OCI-M1 (cell line): Measurements from ENCODE around the gene REV1.

Experiments
- DNase-seq: peaks from one replicate; lab custom pipeline; 2025; lab: John Stamatoyannopoulos, UW

REV1 gene

DNA sequence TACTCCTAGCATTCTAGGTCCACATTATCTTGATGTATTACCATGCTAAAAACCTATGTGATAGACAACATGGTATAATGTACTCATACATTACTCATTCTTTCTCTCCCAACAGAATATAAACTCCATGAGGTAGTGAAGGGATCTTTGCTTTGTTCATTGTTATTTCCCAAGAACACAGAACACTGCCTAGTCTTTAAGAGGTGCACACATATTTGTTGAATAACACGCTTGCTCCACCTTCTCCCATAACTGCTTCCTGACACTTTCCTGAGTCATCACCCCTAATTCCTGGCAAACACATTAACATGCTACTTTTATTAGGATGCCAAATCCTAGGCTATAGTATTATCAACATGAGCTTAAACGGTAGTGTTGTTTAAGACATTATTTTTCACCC is 41.3 kb downstream of the REV1 start:
- DNase-seq: no peak

DNA sequence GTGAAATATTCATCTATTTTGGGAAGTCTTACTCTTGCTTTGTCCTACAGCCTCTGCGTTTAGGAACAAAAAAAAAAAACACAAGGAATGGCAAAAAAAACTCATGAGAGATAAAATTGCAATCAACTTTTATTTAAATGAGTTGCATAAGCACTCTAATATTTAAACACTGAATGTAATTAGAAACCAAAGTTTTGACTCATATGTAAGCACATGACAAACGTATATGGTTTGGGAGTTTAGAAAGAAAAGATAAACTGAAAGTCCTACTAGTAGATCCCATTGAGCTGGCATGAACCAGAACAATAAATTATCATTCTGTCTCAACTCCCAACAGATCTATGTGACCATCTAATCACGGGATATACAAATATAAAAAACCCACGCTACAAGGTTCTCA is 44.8 kb downstream of the REV1 start:
- DNase-seq: no peak

DNA sequence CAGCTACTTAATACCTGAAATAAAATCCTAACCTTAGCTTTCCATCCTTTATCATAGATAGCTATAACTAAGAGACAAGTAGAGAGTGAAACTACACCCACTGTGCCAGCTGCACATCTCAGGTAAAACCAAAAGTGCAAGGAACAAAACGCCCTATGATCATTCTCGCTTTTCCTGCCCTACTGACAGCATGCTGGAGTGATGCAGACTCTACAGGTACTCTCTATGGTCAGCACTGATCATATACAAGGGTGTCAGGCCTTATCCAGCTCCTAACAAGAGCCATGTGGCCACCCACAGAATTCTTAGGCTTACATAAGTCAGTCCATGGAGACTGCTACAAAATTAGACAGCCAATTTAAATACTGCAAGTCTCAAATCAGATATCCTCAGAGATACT is 45.6 kb downstream of the REV1 start:
- DNase-seq: no peak

DNA sequence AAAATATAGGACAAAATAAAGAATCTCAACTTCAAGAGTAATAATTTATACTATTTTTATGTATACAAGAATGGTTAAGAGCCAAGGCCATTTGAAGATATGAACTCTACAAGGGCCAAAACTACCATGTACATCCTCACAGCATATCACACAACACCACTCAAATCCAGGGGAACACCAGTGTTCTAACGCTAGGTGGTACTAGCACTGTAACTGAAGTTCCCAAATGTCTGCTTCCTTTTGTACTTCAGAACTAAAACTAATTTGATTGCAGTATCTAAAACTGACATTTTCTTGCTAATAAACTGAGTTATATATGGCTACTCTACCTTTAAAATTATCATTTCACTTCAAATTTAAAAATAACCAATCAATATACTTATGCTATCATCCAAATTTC is 47.0 kb downstream of the REV1 start:
- peak; percentile 68 for DNase-seq

DNA sequence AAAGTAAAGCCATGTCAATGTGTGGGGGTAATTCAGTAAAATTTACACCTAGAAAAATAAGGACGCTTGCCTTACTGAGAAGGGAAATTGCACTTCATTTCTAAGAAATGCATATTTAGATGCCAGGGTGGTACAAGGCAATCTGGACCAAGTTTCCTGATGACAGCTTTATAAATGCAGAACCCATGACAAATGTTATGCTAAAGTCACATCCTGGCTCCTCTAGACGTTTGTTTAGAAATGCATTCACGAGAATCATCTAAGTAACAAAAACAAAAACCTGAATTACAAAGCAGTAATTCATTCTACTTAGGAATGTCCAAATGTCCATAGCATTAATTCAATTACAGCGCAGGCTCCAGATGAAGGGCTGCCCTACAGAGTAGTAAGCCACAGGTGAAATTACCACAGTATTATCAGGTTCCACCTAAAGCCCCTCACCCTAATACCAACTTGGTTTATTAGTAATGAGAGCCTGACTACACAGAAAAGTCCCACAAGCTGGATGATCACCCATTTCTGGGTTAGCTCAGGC is 49.8 kb downstream of the REV1 start:
- DNase-seq: no peak

DNA sequence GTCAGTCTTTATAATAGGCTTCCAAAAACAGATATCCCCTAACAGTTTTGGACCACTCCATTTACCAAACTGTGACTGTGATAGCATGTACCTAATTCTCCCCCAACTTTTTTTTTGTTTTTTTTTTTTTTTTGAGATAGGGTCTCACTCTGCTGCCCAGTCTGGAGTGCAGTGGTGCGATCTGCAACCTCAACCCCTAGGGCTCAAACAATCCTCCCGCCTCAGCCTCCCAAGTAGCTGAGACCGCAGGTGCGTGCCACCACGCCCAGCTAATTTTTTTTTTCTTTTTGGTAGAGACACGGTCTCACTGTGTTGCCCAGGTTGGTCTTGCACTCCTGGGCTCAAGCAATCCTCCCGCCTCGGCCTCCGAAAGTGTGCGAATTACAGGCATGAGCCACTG is 52.9 kb downstream of the REV1 start:
- no peak for DNase-seq

DNA sequence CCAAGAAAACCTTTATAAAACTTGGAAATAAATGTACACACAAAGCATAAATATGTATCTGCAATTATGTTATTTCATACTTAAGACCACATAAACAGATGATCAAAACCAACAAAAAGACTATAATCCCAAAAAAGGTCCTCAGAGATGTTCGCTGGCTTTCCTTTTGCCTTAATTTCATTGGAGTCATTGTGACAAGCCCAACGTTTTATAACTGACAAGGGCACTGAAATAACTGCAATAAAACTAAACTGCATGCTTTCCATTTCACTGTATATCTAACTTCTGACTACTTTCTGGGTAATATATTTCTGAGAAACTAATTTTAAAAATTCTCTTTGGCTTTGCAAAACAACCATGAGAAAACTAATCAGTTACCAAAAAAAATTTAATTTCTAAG is 56.5 kb downstream of the REV1 start:
- no peak for DNase-seq

DNA sequence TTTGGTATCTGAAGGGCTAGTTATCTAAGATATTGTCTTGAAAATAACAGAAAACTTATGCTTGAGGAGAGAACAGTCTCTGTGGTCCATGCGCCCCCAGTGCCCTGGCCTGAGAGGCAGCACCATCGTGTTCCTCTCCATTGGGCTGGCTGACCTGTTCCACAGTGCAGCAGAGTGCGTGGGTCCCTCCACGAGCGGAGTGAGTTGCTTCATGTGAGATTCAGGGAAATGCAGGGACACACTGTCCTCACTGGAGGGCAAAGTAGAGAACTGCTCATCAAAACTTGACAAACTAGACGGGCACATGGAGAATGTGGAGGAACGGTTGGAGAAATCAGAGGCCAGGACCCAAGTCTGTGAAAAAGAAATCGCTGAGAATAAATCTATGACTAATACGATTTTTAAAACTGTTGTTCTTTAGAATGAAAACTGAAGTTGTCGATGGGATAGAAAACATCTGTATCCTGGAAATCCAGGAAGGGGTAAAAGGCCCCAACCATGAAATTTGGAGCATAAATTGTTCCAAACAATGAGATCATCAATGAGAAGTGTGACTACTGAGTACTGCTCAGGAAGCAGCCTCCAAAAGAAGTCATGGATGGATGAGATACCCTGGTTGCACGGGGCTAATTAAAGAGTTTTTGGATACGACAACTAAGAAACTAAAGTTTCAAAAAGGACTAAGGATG is 58.1 kb downstream of the REV1 start:
- DNase-seq: no peak

DNA sequence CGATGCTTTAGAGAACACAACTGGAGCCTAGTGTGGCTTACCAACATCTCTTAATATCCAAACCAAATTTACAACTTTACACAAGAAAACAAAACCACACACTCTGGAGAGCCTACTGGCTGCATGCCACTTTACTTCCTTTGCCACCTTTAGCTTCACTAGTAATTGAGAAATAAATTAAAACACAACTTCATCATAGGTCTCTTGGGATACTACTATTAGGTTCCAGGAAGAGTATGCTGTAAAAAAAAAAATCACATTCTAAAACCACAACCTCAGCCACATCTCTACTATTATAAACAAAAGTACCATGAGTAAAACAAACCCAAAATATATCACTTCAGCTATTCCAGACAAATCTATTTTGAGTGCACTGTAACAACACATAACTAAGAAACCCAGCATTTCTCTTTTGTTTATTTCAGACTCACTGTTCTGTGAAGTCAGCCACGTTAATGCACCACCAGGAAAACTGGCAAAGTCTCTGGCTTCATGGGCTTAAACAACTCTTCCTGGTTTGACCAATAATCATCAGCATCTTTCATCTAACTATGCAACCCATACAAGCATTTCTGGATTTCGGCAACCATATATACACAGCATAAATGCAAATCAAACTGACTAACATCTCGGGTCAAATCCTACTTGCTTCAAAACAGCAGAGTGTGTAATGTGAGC is 59.1 kb downstream of the REV1 start:
- DNase-seq: no peak

DNA sequence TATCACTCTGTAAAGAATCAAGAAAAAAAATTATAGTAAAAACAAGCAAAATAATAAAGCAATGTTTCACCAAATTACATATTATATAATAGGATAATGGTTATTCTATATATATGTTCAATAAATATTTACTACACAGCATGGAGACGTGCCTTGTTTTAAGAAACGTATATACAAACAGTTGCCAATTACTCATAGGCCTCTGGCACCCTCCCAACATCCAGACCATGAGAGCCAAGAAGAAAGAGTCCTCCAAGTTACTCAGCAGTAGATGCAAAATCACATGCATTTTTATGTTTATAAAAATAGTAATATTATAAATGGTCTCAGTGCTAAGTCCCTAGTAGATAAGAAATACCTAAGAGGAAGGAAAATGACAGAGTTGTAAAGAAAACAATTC is 64.8 kb downstream of the REV1 start:
- no peak for DNase-seq

DNA sequence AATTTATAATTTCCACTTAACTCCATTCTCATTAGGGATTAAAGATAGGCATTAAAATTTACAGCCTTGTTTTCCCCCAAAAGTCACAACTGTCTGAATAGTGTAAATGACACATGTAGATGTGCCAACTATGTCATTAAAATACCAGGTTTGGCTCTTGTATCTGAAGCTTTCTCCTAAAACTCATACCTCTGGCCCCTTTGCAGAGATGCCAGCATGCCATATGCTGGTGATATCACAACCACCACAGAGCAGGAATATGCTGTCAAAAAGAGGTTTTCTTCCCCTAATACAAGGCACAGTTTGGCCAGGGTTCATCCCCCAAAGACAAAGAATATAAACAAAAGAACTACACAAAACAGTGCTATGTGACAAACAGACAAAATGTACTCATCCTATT is 65.4 kb downstream of the REV1 start:
- DNase-seq: no peak

DNA sequence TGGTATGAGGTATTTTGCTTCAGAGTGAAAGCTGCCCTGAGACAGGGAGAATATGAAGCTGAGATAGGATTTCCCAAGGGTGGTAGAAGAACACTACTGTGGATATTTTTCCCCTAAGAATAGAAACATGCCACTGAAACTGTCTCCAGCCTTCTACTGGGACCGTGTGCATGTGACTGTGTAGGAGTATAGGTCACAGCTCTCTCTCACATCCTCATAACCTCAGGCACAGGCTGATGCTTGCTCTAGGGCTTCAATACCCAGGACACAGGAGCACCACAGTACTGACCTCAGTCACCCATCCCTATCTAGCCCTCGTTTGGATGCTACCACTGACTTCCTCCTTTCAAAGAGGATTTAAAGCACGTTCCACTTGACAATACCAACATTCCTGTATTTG is 67.2 kb downstream of the REV1 start:
- DNase-seq: no peak

DNA sequence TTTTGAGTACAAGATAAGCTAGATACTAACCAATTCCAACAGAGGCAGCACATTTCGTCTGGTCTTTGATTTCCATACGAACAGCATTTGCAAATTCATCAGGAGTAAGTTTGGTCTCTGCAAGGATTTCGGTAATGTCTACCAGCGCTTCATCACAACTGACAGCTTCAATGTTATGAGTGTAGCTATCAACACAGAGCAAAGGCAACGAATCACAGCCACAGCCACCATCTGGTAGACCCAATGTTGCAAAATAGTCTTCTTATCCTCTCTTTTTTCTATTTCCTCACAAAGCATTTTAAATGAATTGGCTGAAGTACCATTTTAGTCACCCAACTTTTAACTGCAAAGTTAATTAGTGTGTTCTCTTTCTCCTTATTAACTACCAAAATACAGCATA is 68.3 kb downstream of the REV1 start:
- DNase-seq: no peak

DNA sequence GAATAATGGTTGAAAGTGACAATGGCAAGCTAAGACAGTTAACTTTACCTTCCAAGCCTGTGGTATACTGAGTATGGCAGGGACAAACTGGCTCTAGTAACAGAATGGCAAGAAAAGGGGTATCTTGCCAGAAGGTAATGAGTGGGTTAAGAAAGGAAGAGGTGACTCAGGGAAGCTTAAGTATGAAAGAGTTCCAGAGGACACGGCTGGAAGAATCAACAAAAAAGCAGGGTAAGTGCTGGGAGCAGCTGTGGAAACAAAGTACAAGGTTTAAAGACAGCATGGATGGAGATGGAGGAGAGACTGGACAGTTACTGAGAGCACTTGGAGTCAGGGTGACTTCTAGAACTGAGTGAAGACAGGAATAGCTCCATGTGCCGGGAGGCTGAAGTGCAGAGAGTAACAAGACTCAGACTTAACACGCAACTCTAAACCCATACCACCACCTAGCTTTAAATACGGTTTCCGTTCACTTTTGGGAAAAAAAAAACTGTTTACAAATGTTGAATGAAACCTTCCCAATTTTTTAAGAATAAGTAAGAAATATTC is 69.0 kb downstream of the REV1 start:
- DNase-seq: no peak

DNA sequence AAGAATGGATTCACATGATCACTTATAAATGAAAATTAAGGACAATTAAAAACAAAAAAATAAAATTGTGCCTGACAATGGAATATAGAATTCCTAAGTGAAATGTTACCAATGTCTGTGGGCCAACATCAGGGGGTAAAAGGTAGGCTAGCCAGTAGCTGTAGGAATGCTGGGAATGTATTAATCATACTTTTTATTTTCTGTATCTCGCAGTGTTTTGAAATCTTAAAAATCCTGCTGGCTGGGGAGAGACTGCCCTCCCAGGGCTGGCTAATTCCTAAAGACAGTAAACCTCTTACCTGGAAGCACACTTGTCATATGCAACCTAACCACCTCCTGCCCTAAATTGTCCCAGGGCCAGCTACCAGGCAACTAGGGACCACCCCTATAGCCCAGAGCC is 69.8 kb downstream of the REV1 start:
- no peak for DNase-seq

DNA sequence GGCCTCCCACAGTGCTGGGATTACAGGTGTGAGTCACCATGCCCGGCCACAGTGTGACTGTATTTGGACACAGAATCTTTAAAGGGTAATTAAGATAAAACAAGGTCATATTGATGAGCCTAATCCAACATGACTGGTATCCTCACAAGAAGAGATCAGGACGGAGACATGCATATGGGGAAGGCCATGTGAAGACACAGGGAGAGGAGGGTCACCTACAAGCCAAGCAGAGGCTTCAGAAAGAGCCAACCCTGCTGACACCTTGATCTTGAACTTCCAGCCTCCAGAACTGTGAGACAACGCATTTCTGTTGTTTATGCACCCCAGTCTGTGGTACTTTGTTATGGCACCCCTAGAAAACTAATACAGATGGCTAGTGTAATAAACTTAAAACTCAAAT is 72.4 kb downstream of the REV1 start:
- DNase-seq: no peak

DNA sequence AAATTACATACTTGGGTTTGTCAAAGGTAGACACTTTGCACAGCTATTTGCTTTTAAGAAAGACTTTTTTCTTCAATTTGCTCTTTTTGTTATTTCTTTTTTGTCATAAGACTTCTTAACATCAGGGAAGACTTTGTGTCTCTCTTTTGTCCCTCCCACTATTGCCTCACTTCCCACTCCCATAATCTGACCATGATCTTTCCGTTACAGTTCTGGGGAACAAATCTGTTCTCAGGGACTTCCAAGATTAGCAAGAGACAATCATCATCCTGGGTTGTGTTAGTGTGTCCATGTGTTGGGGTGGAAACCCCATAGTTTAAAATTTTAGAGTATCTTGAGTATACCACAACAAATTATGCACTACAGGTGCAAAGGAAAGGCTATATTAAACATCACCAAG is 75.3 kb downstream of the REV1 start:
- peak; percentile 20 for DNase-seq

DNA sequence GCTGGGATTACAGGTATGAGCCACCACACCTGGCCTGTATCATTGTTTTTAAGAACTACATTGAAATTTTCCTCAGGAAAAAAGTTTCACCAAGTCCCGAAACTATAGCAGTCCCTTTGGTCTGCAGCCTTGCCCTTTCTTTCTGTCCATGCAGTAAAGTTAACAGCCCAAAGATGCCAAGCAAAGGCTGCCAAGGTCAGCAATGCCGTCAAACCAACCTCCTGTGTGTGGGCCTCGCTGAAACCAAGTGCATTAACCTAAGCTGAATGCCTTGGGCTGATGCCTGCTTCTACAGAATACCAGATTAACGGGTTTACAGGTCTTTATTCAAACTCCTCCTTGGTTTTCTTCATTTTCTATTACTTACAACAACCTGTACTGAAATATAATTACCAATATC is 79.5 kb downstream of the REV1 start:
- DNase-seq: no peak

DNA sequence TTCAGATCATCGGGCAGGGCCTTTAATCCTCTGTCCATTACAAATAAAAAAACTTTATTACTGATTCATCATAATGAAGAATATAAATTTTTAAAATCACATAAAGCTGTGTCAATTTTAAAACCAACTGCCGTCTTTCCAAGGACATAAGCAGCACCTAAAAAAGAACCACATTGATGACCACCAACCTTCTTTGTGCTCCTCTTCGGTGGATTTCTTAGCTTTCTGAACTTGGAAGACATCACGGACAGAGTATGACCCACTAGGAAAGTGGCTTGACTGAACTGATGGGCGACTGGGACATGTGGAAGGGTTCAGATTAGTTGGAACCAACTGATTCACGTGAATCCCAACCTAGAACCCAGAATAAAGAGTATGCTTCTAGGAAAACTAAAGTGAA is 83.7 kb downstream of the REV1 start:
- DNase-seq: no peak

DNA sequence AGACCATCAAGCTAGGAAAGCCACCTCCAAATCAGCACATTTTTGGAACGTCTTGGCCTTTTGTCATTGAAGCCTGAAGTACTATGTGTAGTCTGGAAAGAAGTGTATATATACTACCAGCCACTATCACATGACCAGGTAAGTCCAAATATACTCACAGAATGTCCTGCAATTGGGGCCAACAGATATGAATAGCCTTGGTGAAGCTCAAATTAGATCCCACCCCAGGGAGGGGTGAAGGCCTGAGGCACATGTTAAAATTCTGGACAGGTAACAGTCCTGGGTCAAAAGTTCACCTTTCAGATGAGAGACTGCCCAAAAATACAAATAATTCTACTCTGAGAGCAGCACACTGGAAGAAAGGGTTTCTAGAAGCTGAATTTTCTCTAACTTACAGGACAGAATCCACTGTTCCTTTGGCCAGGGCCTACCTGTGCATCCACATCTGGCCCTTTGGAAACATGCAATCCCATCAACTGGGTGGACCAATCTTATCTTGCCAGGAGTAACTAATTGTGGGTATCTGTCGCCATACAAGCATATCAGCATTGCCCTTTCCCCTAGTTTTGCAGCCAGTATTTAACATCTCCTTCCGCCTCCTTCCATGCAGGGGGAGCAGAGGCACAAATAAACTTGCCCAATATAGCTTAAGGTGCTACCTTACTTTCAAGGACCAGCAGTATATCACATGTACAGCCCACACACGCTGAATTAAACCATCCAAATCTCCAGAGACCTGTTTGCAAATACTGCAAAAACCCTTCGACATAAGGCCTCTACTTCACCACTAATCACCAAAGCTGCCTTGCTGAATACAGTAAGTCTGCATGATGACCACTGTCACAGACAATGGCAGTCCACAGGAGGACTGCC is 84.8 kb downstream of the REV1 start:
- DNase-seq: no peak

DNA sequence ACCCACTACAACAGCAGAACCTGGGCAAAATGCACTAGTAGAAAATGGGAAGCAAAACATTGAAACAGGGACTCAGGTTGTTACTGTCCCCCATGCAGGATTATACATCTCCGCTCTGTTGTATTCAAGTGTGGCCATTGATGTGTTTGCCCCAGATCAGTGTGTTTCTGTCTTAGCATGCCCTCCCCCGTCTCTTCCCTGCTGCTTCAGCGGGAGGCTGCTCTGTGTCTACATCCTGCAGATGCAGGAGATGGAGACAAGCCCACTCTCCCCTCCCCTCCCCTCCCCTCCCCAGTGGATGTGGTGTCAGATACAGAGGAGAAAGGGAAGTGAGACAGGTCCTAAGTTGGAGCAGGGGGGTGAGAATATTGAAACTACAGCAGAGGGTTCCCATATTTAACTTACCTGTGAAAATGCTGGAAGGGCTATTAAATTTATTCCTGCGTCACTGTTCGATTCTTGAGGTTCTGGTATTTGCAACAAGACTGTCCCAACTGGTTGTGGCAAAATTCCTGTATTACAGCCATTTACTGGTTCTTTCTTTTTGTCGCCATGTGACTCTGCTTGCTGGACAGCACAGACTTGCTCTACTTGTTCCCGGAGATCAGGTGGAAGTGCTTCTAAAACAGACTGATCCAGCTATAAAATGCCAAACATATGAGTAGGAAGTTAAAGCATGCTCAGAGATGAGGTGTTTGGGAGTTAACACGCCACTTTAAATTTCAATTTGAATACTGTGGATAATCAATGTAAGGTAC is 85.6 kb downstream of the REV1 start:
- DNase-seq: no peak

DNA sequence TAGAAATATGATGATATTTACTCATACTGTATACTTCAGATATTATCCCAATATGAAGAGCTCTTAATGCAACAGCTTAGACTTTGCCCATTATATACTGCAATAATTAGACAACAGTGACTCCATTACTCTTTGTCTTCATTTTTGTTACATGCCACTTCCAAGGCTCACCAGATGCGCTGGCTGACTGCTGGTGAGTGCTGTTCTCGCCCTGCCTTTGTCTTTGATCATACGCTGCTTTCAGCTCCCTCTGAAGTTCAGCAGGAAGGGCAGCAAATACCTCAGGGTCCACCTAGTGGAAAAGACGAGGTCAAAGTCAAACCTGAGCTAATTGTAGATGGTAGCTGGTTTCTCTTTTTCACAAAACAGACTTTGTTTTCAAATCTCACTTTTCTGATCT is 86.3 kb downstream of the REV1 start:
- no peak for DNase-seq
